Esophagus muscularis mucosa (tissue), 4 donors: Measurements from ENCODE around the gene MT1F. TPM values are rescaled to one million over a fixed set of nuclear protein-coding genes. Genes with fewer than 3 reads are reported as not detected.
"Not testable (repeated sequence)": the region's sequence is repeated elsewhere in the genome, so short reads cannot be mapped to it uniquely, and the experiment has no call there.

ENCODE experiments used
- DNase-seq: peaks from one replicate; pipeline ENCODE4 v3.0.0-alpha.2; 2017; ENCODE audit errors: extremely low spot score
- H3K27ac ChIP-seq, 4 donors: fragments of 200-600 bp; sonication (generic); replicated peaks in 1 of 4; 1 replicate in 3 of 4; 2 replicates in 1 of 4; pipeline ENCODE4 v1.5.1; 2016 to 2019; ENCODE audit warnings: mild to moderate bottlenecking in 1 of 4
- H3K27me3 ChIP-seq, 4 donors: fragments of 200-600 bp; sonication (generic); one replicate each; pipeline versions ENCODE4 v1.5.1 to v1.6.0; 2016 to 2019
- H3K36me3 ChIP-seq, 4 donors: fragments of 200-600 bp; sonication (generic); one replicate each; pipeline ENCODE4 v1.5.1; 2016 to 2019
- H3K4me1 ChIP-seq, 4 donors: fragments of 200-600 bp; sonication (generic); one replicate each; pipeline ENCODE4 v1.5.1; 2016 to 2019
- H3K4me3 ChIP-seq, 4 donors: fragments of 200-600 bp; sonication (generic); 1 replicate in 2 of 4; 2 replicates in 2 of 4; pipeline ENCODE4 v1.5.1; 2016 to 2019; ENCODE audit warnings: mild to moderate bottlenecking in 4 of 4, moderate library complexity in 1 of 4
- H3K9me3 ChIP-seq, 4 donors: fragments of 200-600 bp; sonication (generic); 1 replicate in 3 of 4; 2 replicates in 1 of 4; pipeline ENCODE4 v1.5.1; 2016 to 2019
- EP300 ChIP-seq: sonication (generic); formaldehyde crosslinking; IDR thresholded peaks from one replicate; pipeline ENCODE4 v1.6.1; 2017; ENCODE audit warnings: antibody characterized with exemption
- POLR2A ChIP-seq: fragments of 450-650 bp; IDR thresholded peaks from one replicate; pipeline ENCODE4 v1.6.1; 2017; ENCODE audit warnings: antibody characterized with exemption, moderate library complexity, mild to moderate bottlenecking, low read depth
- POLR2AphosphoS5 ChIP-seq, 2 donors: sonication (generic); formaldehyde crosslinking; IDR thresholded peaks; one replicate each; pipeline ENCODE4 v1.6.1; 2017; ENCODE audit warnings: antibody characterized with exemption in 2 of 2
- WGBS: methylation state at CpG from one replicate; pipeline ENCODE4 v1.1.5; 2018; 5-methylcytosine and 5-hydroxymethylcytosine counted together
- intact Hi-C: fragments of 100-400 bp; cut with DNase I; formaldehyde crosslinking; loops from one replicate; pipeline ENCODE4 v1.15.1; 2023
- total RNA-seq, 4 donors: library from RNA; depleted of rRNA; stranded (reverse); fragments of >200 nt; gene quantifications; one replicate each; pipeline versions ENCODE4 v1.1.0 to v1.2.1, GENCODE V29; 2016
- TF ChIP-seq, protein P1 (sequence below), 3 experiments: fragments of 200-600 bp in 2 of 3; fragments of 450-650 bp in 1 of 3; sonication (generic) in 2 of 3; IDR thresholded peaks; one replicate each; pipeline ENCODE4 v1.5.1; 2017 to 2019; ENCODE audit warnings: antibody characterized with exemption in 3 of 3, mild to moderate bottlenecking in 2 of 3, moderate library complexity in 1 of 3

MT1F gene
- total RNA-seq, 4 donors from 2014 or later, result 2.1 to 7.1 (median 5.0) TPM

- whole genome bisulfite sequencing, result 93% methylated on average over 1 of the region's 1 CpG
- intact Hi-C loops, result no loop called here
- no peak for DNase-seq
- no peaks in the 10 kb centered on the region for H3K36me3 ChIP-seq
- peaks cover 4 to 100% (median 37%) of the 10 kb centered on the region in 4 donors for H3K27me3 ChIP-seq
- H3K9me3 ChIP-seq, result no peaks in the 10 kb centered on the region
- TF ChIP-seq, protein P1, sequence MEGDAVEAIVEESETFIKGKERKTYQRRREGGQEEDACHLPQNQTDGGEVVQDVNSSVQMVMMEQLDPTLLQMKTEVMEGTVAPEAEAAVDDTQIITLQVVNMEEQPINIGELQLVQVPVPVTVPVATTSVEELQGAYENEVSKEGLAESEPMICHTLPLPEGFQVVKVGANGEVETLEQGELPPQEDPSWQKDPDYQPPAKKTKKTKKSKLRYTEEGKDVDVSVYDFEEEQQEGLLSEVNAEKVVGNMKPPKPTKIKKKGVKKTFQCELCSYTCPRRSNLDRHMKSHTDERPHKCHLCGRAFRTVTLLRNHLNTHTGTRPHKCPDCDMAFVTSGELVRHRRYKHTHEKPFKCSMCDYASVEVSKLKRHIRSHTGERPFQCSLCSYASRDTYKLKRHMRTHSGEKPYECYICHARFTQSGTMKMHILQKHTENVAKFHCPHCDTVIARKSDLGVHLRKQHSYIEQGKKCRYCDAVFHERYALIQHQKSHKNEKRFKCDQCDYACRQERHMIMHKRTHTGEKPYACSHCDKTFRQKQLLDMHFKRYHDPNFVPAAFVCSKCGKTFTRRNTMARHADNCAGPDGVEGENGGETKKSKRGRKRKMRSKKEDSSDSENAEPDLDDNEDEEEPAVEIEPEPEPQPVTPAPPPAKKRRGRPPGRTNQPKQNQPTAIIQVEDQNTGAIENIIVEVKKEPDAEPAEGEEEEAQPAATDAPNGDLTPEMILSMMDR (IDR thresholded peaks at IDR 0.05), result no peak
- TF ChIP-seq EP300 (no peak), POLR2AphosphoS5 (IDR thresholded peaks at IDR 0.05) (no peak), POLR2A (no peak)
- no peak overlapping the region for H3K4me3 ChIP-seq
- H3K4me1 ChIP-seq, result peaks cover 16 to 30% (median 23%) of the 10 kb centered on the region in 4 donors
- no peak overlapping the region for H3K27ac ChIP-seq
These were observed 6.7 kb downstream of the MT1F start for GRCh38 chr16:56664506-56664905.

GRCh38 chr16:56665286-56666261 lies 7.8 kb downstream of the MT1F start:
- H3K4me3 ChIP-seq, intact Hi-C loops, H3K9me3 ChIP-seq, H3K36me3 ChIP-seq, H3K27ac ChIP-seq, DNase-seq: not testable (repeated sequence)
- Histone ChIP-seq H3K27me3 (peaks cover 4 to 100% (median 46%) of the 10 kb centered on the region in 4 donors), H3K4me1 (peaks cover 18 to 38% (median 29%) of the 10 kb centered on the region in 4 donors)
- WGBS, result 70% methylated on average over 8 of the region's 8 CpGs

DNA sequence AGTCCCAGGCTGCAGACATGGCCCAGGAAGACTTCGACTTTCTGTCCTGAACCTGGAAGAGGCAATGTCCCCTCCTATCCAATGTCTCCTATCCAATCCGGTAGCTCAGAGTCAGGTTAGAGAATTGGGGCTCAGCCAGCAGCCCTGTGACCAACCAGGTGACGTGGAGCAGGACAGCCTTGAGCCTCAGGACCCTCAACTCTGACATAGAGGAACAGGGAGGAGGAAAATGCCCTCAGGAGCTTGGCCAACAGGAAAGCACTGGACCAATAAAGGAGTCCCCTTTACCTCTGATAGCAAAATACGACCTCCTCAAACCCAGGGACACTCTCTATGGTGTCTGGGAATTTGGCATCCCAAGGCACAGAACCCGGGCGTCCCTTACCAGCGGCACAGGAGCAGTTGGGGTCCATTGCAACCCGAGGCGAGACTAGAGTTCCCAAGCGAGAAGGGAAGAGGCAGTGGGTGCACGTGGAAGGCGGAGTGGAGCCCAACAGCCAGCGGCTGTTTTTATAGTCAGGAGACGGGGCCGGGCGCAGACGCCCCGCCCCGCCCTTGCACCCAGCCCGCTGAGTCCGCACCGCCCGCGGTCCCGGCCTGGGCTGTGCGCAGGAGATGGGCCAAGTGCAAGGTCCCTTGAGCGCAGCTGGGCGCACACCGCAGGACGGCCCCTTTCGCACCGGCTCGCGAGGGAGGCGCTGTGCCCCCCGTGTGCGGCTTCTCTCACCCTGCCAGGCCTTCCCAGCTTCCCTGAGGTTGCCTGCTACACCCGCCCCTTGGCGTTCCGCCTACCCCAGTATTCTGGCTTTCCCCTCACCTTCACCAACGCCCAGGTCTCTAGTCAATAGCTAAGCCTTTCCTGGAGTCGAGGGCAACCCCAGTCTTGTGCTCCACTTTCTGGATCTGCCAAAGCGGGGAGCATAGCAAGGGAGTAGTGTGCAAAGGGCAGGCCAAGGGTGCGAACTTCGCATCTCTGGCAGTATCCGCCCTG lies 10.1 kb downstream of the MT1F start, which contains the start of gene MT1G:
TSS of gene MT1G (minus strand) at position 485 of the 991 bp plus-strand sequence. CDS start at position 413, 72 bp downstream.
- no peak for DNase-seq
- H3K9me3 ChIP-seq, result no peaks in the 10 kb centered on the region
- 14% methylated on average over 44 of the region's 46 CpGs for WGBS
- H3K36me3 ChIP-seq, result no peaks in the 10 kb centered on the region
- peaks cover 16 to 32% (median 25%) of the 10 kb centered on the region in 4 donors for H3K4me1 ChIP-seq
- intact Hi-C loops, result no loop called here
- H3K27ac ChIP-seq, result no peak within 1 kb of the TSS
- peak within 1 kb of the TSS; percentile 16 to 43 (median 26) for H3K4me3 ChIP-seq
- peaks cover 4 to 100% (median 41%) of the 10 kb centered on the region in 4 donors for H3K27me3 ChIP-seq
- TF ChIP-seq POLR2A (no peak), EP300 (no peak), POLR2AphosphoS5 (IDR thresholded peaks at IDR 0.05) (peak in 1 of 2 donors; percentile 64)
- TF ChIP-seq, protein P1 (IDR thresholded peaks at IDR 0.05), result no peak

GRCh38 chr16:56669005-56669839 lies 11.5 kb downstream of the MT1F start, which contains the start of gene MT1H:
TSS of gene MT1H (plus strand) at chr16:56669814. CDS start at chr16:56669885, 71 bp downstream.
- H3K27me3 ChIP-seq, result peaks cover 4 to 100% (median 33%) of the 10 kb centered on the region in 4 donors
- WGBS, result 19% methylated on average over 32 of the region's 38 CpGs
- no peaks in the 10 kb centered on the region for H3K9me3 ChIP-seq
- intact Hi-C loops, result no loop called here
- H3K4me3 ChIP-seq, result peak within 1 kb of the TSS in 1 of 4 donors; percentile 12
- H3K27ac ChIP-seq, result no peak within 1 kb of the TSS
- H3K36me3 ChIP-seq, result no peaks in the 10 kb centered on the region
- H3K4me1 ChIP-seq, result peaks cover 12 to 27% (median 19%) of the 10 kb centered on the region in 4 donors
- TF ChIP-seq POLR2AphosphoS5 (IDR thresholded peaks at IDR 0.05) (no peak), EP300 (no peak), POLR2A (no peak)
- TF ChIP-seq, protein P1 (IDR thresholded peaks at IDR 0.05), result no peak
- no peak for DNase-seq
